HEK293T (cell line): ENCODE results near the gene TAF1B.

ENCODE experiments used
- FOXK2 ChIP-seq: fragments of 450-650 bp; IDR thresholded peaks from 2 replicates; pipeline ENCODE4 v1.6.1; 2016; ENCODE audit warnings: mild to moderate bottlenecking
- FOXM1 ChIP-seq: fragments of 450-650 bp; IDR thresholded peaks from 2 replicates; pipeline ENCODE4 v1.6.1; 2017; ENCODE audit warnings: mild to moderate bottlenecking, borderline replicate concordance
- SP1 ChIP-seq: fragments of 450-650 bp; IDR thresholded peaks from 2 replicates; pipeline ENCODE4 v1.6.1; 2017

DNA sequence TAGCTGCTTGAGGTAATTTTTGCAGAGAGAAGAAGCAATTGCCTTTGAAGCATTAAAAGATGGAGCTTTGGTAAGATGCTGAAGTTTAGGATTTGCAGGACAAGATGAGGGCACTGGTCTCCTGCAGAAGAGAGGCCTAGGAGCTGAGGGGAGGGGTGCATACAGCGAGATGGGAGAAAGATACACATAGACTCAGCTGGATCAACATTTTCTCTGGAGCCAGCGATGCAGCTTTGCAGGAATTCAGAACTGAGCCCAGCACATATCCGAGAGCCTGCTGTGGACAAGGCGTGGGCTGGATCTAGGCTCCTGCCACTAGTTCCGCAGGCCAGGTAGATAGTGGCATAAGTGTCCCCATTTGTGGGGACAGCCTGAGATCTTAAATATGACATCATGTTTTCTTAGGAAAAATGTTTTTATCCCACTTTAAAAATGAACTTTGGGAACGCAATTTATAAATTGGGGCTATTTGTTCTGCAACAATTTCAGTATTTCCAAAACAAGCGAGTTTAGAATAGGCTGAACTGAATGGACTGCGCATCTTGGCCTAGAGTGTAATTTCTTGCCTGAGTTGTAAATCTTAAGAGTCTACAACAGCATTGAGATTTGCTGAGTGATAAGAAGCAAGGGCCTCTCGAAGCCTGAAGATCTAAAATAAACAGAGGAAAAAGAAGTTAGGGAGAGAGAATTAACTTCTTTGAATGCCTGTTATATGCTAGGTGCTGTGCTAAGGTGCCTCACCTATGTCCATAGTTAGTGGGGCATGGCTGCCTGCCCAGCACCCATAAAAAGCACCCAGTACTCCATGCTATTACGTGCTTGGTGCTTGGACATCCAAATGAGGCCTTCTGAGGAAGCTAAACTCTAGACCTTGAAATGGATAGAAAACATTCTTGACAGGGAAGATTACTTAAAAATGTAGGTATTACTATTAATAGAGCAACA lies 125.6 kb downstream of the TAF1B start:
- TF ChIP-seq SP1 (no peak), FOXK2 (no peak), FOXM1 (no peak)
